HEK293 (cell line): ENCODE measurements around the gene SQSTM1.

Experiments
- CTCF ChIA-PET: fragments of 350-600 bp; formaldehyde crosslinking; extraction: SDS; loops from one replicate; lab custom pipeline; 2021; ENCODE audit warnings: antibody characterized with exemption; lab: Yijun Ruan, JAX
- POLR2A ChIA-PET: fragments of 300-600 bp; formaldehyde crosslinking; extraction: SDS; loops from one replicate; lab custom pipeline; 2020; ENCODE audit warnings: antibody characterized with exemption, inconsistent platforms; lab: Yijun Ruan, JAX
- H3K27ac ChIP-seq: fragments of 200-500 bp; sonication (Bioruptor generic); 2 replicates; pipeline ENCODE4 v1.5.1; 2014; ENCODE audit warnings: low read depth, low read length, control low read depth, inconsistent platforms; ENCODE audit errors: extremely low read depth
- H3K36me3 ChIP-seq, 2 experiments: fragments of 200-500 bp in 1 of 2; sonication (Bioruptor generic) in 1 of 2; 1 replicate in 1 of 2; 2 replicates in 1 of 2; pipeline ENCODE4 v1.5.1; 2014 to 2017; ENCODE audit warnings: inconsistent platforms in 2 of 2, low read length in 2 of 2; ENCODE audit not compliant: control insufficient read depth in 2 of 2, insufficient read depth in 1 of 2
- H3K4me1 ChIP-seq: fragments of 200-500 bp; sonication (Bioruptor generic); 2 replicates; pipeline ENCODE4 v1.5.1; 2014; ENCODE audit warnings: mild to moderate bottlenecking, low read length, inconsistent platforms; ENCODE audit not compliant: control insufficient read depth, insufficient read depth
- H3K4me3 ChIP-seq: 2 replicates; pipeline ENCODE4 v1.5.1; 2011; ENCODE audit warnings: low read depth, mild to moderate bottlenecking, control low read depth, low read length, moderate library complexity
- H3K9me3 ChIP-seq: fragments of 200-500 bp; sonication (Bioruptor generic); 2 replicates; pipeline ENCODE4 v1.5.1; 2014; ENCODE audit warnings: low read depth, low read length, inconsistent platforms; ENCODE audit not compliant: control insufficient read depth, insufficient read depth
- BCL11A ChIP-seq: fragments of 450-650 bp; formaldehyde crosslinking; IDR thresholded peaks from 2 replicates; pipeline ENCODE4 v1.5.1; 2016; ENCODE audit warnings: low read depth, missing biosample characterization, missing genetic modification characterization
- GFI1B ChIP-seq: fragments of 450-650 bp; formaldehyde crosslinking; IDR thresholded peaks from 2 replicates; pipeline ENCODE4 v1.5.1; 2016; ENCODE audit warnings: missing biosample characterization, missing genetic modification characterization
- GLI4 ChIP-seq: fragments of 450-650 bp; formaldehyde crosslinking; IDR thresholded peaks from 2 replicates; pipeline ENCODE4 v1.5.1; 2016; ENCODE audit warnings: missing biosample characterization, missing genetic modification characterization
- GLIS2 ChIP-seq: fragments of 450-650 bp; formaldehyde crosslinking; IDR thresholded peaks from 2 replicates; pipeline ENCODE4 v1.5.1; 2016; ENCODE audit warnings: missing biosample characterization, missing genetic modification characterization
- HOXC10 ChIP-seq: sonication (generic); formaldehyde crosslinking; IDR thresholded peaks from 2 replicates; pipeline ENCODE4 v1.8.1; 2023; ENCODE audit warnings: mild to moderate bottlenecking, missing genetic modification reagents
- KLF10 ChIP-seq: fragments of 450-650 bp; IDR thresholded peaks from 2 replicates; pipeline ENCODE4 v1.5.1; 2018; ENCODE audit warnings: missing biosample characterization, mild to moderate bottlenecking, missing genetic modification characterization
- MYNN ChIP-seq: fragments of 450-650 bp; formaldehyde crosslinking; IDR thresholded peaks from 2 replicates; pipeline ENCODE4 v1.5.1; 2016; ENCODE audit warnings: missing biosample characterization, missing genetic modification characterization, borderline replicate concordance
- REST ChIP-seq: fragments of 450-650 bp; formaldehyde crosslinking; IDR thresholded peaks from 2 replicates; pipeline ENCODE4 v1.5.1; 2016; ENCODE audit warnings: missing biosample characterization, missing genetic modification characterization
- SP2 ChIP-seq: fragments of 450-650 bp; formaldehyde crosslinking; IDR thresholded peaks from 2 replicates; pipeline ENCODE4 v1.5.1; 2016; ENCODE audit warnings: missing biosample characterization, missing genetic modification characterization
- ZBTB6 ChIP-seq: fragments of 450-650 bp; formaldehyde crosslinking; IDR thresholded peaks from 2 replicates; pipeline ENCODE4 v1.5.1; 2017; ENCODE audit warnings: missing biosample characterization, missing genetic modification characterization
- ZFP37 ChIP-seq: fragments of 450-650 bp; formaldehyde crosslinking; IDR thresholded peaks from 2 replicates; pipeline ENCODE4 v1.5.1; 2016; ENCODE audit warnings: missing biosample characterization, missing genetic modification characterization
- ZFP69B ChIP-seq: fragments of 450-650 bp; formaldehyde crosslinking; IDR thresholded peaks from 2 replicates; pipeline ENCODE4 v1.5.1; 2016; ENCODE audit warnings: missing biosample characterization, missing genetic modification characterization
- ZNF24 ChIP-seq: fragments of 450-650 bp; formaldehyde crosslinking; IDR thresholded peaks from 2 replicates; pipeline ENCODE4 v1.5.1; 2016; ENCODE audit warnings: missing biosample characterization, missing genetic modification characterization
- ZNF354C ChIP-seq: fragments of 450-650 bp; formaldehyde crosslinking; IDR thresholded peaks from 2 replicates; pipeline ENCODE4 v1.5.1; 2016; ENCODE audit warnings: missing biosample characterization, missing genetic modification characterization, low read depth, borderline replicate concordance
- ZNF37A ChIP-seq: fragments of 450-650 bp; IDR thresholded peaks from 2 replicates; pipeline ENCODE4 v1.5.1; 2018; ENCODE audit warnings: missing biosample characterization, missing genetic modification characterization
- ZNF48 ChIP-seq: fragments of 450-650 bp; formaldehyde crosslinking; IDR thresholded peaks from 2 replicates; pipeline ENCODE4 v1.5.1; 2016; ENCODE audit warnings: missing biosample characterization, missing genetic modification characterization
- ZNF544 ChIP-seq: fragments of 450-650 bp; formaldehyde crosslinking; IDR thresholded peaks from 2 replicates; pipeline ENCODE4 v1.5.0; 2017; ENCODE audit warnings: missing biosample characterization, missing genetic modification characterization
- ZNF548 ChIP-seq: fragments of 450-650 bp; formaldehyde crosslinking; IDR thresholded peaks from 2 replicates; pipeline ENCODE4 v1.5.1; 2016; ENCODE audit warnings: missing biosample characterization, missing genetic modification characterization
- ZNF600 ChIP-seq: fragments of 450-650 bp; formaldehyde crosslinking; IDR thresholded peaks from 2 replicates; pipeline ENCODE4 v1.5.1; 2016; ENCODE audit warnings: missing biosample characterization, missing genetic modification characterization
- ZNF624 ChIP-seq: fragments of 450-650 bp; formaldehyde crosslinking; IDR thresholded peaks from 2 replicates; pipeline ENCODE4 v1.5.1; 2017; ENCODE audit warnings: missing biosample characterization, missing genetic modification characterization
- ZNF626 ChIP-seq: fragments of 450-650 bp; sonication (Bioruptor Pico); formaldehyde crosslinking; IDR thresholded peaks from 2 replicates; pipeline ENCODE4 v1.5.1; 2018; ENCODE audit warnings: missing biosample characterization, missing genetic modification characterization, inconsistent platforms
- ZNF792 ChIP-seq: fragments of 450-650 bp; formaldehyde crosslinking; IDR thresholded peaks from 2 replicates; pipeline ENCODE4 v1.5.1; 2016; ENCODE audit warnings: missing biosample characterization, missing genetic modification characterization
- ZNF837 ChIP-seq: fragments of 450-650 bp; formaldehyde crosslinking; IDR thresholded peaks from 2 replicates; pipeline ENCODE4 v1.5.1; 2016; ENCODE audit warnings: missing biosample characterization, missing genetic modification characterization
- ZSCAN23 ChIP-seq: fragments of 450-650 bp; formaldehyde crosslinking; IDR thresholded peaks from 2 replicates; pipeline ENCODE4 v1.5.1; 2016; ENCODE audit warnings: missing biosample characterization, missing genetic modification characterization
- TF ChIP-seq, protein P1 (sequence below): fragments of 450-650 bp; formaldehyde crosslinking; IDR thresholded peaks from 2 replicates; pipeline ENCODE4 v1.5.1; 2016; ENCODE audit warnings: missing biosample characterization, missing genetic modification characterization
- TF ChIP-seq, protein P2 (sequence below): fragments of 450-650 bp; formaldehyde crosslinking; IDR thresholded peaks from 2 replicates; pipeline ENCODE4 v1.5.1; 2017; ENCODE audit warnings: missing biosample characterization, missing genetic modification characterization

SQSTM1 gene

GRCh38 chr5:179793468-179794139 lies 27.1 kb upstream of the SQSTM1 start, which contains the start of gene LTC4S (continued):
- TF ChIP-seq MYNN (tag by site-specific recombination): no peak
- TF ChIP-seq GLIS2 (tag by site-specific recombination): peak; percentile 31; the same call in 1 of the 2 replicates
- TF ChIP-seq ZNF354C (tag by site-specific recombination): no peak
- peak; percentile 54 for TF ChIP-seq SP2 (tag by site-specific recombination)
- 0 out of 2 replicates have a peak, but pooled peaks have one; percentile 16 for TF ChIP-seq ZFP69B (tag by site-specific recombination)
- TF ChIP-seq ZBTB6 (tag by site-specific recombination): no peak
- no peak for TF ChIP-seq ZNF548 (tag by site-specific recombination)

DNA sequence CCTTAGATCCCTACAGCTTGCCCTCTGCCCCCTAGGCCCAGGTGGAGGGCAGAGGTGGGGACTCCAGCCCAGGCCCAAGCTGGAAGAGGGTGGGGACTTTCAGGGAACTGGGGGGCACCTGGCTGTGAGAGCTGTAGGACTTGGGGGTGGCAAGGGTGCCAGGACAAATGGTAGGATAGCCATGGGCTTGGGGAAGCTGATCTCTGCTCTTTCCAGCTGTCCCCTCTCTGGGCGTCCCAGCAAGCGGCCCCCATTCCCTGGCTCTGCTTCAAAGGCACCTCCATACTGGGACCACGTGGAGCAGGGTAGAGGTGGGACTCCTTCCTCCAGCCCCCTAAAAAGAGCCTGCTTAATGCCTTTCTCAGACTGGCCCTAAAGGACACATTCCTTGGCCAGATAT lies 26.5 kb upstream of the SQSTM1 start:
- Histone ChIP-seq H3K27ac (no peak overlapping the region), H3K9me3 (no peaks in the 10 kb centered on the region), H3K4me1 (no peaks in the 10 kb centered on the region), H3K4me3 (no peak overlapping the region), H3K36me3 (peaks cover 0 to 25% of the 10 kb centered on the region in 2 experiments; a peak in 1 of 3 replicates)
- CTCF ChIA-PET: interaction anchor here (0.6 to 2.1 kb wide), 2 partner anchors 8 to 31 kb away, joined by 3 to 14 read pairs; no protein-coding TSS in a partner anchor
- TF ChIP-seq ZFP37 (tag by site-specific recombination): no peak
- no peak for TF ChIP-seq ZNF837 (tag by site-specific recombination)
- TF ChIP-seq REST: no peak
- TF ChIP-seq BCL11A (tag by site-specific recombination): no peak
- TF ChIP-seq KLF10 (tag by site-specific recombination): no peak
- no peak for TF ChIP-seq ZNF37A (tag by site-specific recombination)
- no peak for TF ChIP-seq ZNF792 (tag by site-specific recombination)
- TF ChIP-seq ZSCAN23 (tag by site-specific recombination): no peak
- TF ChIP-seq MYNN (tag by site-specific recombination): no peak
- TF ChIP-seq GLIS2 (tag by site-specific recombination): no peak
- no peak for TF ChIP-seq ZNF48 (tag by site-specific recombination)
- TF ChIP-seq ZNF24 (tag by site-specific recombination): no peak
- TF ChIP-seq ZNF624 (tag by site-specific recombination): no peak
- POLR2A ChIA-PET: interaction anchor here (1.0 to 2.3 kb wide), 2 partner anchors 17 to 26 kb away, joined by 3 to 15 read pairs; partner anchors contain the start of gene SQSTM1

DNA sequence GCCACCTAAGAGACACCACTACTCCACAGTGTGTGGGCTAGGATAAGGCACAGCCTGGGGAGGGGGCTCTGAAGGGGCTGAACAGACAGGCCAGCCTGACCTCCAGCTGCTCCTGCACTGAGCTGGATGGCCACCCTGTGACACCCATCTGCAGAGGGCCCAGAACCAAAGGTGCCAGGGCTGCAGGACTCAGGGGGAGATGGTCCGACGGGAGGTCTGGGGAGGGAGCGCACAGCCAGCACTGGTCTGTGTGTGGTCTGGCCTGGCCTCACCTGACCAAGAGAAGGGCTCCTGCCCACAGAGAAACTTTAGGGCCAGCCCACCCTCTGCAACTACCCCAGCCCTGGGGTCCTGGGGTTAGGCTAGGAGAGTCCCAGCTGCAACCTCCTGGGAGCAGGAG lies 26.1 kb upstream of the SQSTM1 start:
- POLR2A ChIA-PET: interaction anchor here (0.6 to 2.3 kb wide), 5 partner anchors 17 to 171 kb away, joined by 3 to 15 read pairs (median 4); partner anchors contain the start of genes HNRNPH1, MAML1 and SQSTM1
- H3K36me3 ChIP-seq: peaks cover 0 to 29% of the 10 kb centered on the region in 2 experiments; a peak in 1 of 3 replicates
- H3K9me3 ChIP-seq: no peaks in the 10 kb centered on the region
- no peak overlapping the region; the same call in 1 of the 2 replicates for H3K27ac ChIP-seq
- H3K4me3 ChIP-seq: no peak overlapping the region
- H3K4me1 ChIP-seq: no peaks in the 10 kb centered on the region
- CTCF ChIA-PET: interaction anchor here (0.6 to 2.1 kb wide), 2 partner anchors 9 to 31 kb away, joined by 3 to 14 read pairs; no protein-coding TSS in a partner anchor
- TF ChIP-seq, protein P1, sequence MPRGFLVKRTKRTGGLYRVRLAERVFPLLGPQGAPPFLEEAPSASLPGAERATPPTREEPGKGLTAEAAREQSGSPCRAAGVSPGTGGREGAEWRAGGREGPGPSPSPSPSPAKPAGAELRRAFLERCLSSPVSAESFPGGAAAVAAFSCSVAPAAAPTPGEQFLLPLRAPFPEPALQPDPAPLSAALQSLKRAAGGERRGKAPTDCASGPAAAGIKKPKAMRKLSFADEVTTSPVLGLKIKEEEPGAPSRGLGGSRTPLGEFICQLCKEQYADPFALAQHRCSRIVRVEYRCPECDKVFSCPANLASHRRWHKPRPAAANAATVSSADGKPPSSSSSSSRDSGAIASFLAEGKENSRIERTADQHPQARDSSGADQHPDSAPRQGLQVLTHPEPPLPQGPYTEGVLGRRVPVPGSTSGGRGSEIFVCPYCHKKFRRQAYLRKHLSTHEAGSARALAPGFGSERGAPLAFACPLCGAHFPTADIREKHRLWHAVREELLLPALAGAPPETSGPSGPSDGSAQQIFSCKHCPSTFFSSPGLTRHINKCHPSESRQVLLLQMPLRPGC (tag by site-specific recombination): no peak
- TF ChIP-seq HOXC10 (CRISPR knock-in tag) (no peak), ZNF626 (tag by site-specific recombination) (no peak), ZNF600 (tag by site-specific recombination) (no peak), ZNF544 (tag by site-specific recombination) (no peak), GFI1B (no peak), GLI4 (no peak)
- TF ChIP-seq, protein P2, sequence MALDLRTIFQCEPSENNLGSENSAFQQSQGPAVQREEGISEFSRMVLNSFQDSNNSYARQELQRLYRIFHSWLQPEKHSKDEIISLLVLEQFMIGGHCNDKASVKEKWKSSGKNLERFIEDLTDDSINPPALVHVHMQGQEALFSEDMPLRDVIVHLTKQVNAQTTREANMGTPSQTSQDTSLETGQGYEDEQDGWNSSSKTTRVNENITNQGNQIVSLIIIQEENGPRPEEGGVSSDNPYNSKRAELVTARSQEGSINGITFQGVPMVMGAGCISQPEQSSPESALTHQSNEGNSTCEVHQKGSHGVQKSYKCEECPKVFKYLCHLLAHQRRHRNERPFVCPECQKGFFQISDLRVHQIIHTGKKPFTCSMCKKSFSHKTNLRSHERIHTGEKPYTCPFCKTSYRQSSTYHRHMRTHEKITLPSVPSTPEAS: no peak
